SK-N-MC (cell line): Measurements from ENCODE around the gene TPMT.

Experiments used
- EZH2 ChIP-seq: fragments of 200-600 bp; sonication (generic); IDR thresholded peaks from one replicate; pipeline ENCODE4 v1.6.1; 2017; ENCODE audit warnings: antibody characterized with exemption
- FOXP2 ChIP-seq: optimal IDR thresholded peaks from 2 replicates; pipeline ENCODE3; 2011; ENCODE audit warnings: mild to moderate bottlenecking, moderate library complexity; ENCODE audit not compliant: insufficient read depth; ENCODE audit errors: extremely low read length, control extremely low read depth
- POLR2AphosphoS5 ChIP-seq: IDR thresholded peaks from 2 replicates; pipeline ENCODE4 v1.6.1; 2012; ENCODE audit warnings: mild to moderate bottlenecking, low read depth, low read length, borderline replicate concordance

GRCh38 chr6:18166312-18167036, 11.6 kb upstream of the TPMT start:
- no peak for TF ChIP-seq POLR2AphosphoS5
- no peak for TF ChIP-seq EZH2
- TF ChIP-seq FOXP2: no peak
